Effector CD4-positive, alpha-beta T cell (primary cell): ENCODE results near the gene HOXC4.
"Not testable (repeated sequence)": the region's sequence is repeated elsewhere in the genome, so short reads cannot be mapped to it uniquely, and the experiment has no call there.

ENCODE experiments used
- DNase-seq: peaks from one replicate; pipeline ENCODE4 v3.0.0-alpha.2; 2020

HOXC4 gene

DNA sequence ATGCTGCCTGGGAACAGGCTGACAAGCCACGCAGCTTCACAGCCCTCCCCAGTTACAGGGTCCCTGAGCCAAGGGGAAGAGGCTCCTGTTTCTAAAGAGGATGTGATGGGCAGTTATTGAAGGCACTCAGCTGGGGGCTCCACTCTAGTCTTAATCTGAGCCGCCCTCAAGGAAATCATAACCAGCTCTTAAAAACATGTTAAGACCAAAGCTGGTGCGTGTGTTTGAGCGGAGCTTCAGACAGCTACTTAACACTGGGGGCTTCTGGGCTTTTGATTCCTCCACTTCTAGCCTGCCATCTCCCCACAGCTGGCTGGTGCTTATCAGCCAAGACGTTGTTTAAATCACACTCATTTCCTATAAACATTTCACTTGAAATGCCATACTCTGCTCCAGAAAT lies 42.3 kb downstream of the HOXC4 start:
- DNase-seq: not testable (repeated sequence)

DNA sequence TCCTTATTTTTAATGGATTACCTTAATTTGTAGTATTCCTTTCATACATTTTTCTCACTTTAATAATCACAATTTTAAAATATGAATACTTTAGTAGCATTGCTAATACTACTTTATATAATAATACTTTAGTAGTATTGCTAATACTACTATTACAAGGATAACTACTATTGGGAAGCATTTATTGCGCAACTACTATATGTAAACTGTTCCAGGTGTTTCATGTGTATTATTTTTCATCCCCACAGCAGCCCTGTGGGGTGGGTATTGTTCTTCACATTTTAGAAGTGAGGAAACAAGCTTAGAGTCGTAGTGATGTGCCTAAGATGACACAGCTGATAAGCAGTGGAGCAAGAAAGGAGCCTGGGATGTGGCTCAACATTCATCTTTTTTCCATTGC lies 45.0 kb downstream of the HOXC4 start:
- not testable (repeated sequence) for DNase-seq

DNA sequence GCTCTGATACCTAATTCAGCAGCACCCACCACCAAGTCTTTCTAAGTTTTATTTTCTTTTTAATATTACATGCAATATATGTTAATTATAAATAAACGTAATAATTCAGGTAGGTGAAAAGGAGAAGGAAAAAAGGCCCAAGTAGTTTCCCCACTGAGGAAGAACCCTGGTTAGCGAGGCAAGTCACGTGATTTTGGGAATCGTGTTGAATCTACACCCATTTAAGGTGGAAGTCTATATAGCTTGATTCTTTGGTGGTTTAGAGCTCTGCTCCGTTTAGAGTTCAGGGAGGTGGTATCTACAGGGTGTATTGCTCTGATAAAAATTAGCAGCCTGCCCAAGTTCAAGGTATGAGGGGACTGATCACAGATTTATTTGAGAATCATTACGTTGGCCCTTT lies 47.0 kb downstream of the HOXC4 start:
- not testable (repeated sequence) for DNase-seq

GRCh38 chr12:54102223-54102622 lies 48.6 kb downstream of the HOXC4 start:
- DNase-seq: not testable (repeated sequence)

- DNase-seq: not testable (repeated sequence)
These were observed 50.2 kb downstream of the HOXC4 start for GRCh38 chr12:54103827-54104226.
